GM12878 (cell line): Measurements from ENCODE around the gene EGFL8. TPM values are rescaled to one million over a fixed set of nuclear protein-coding genes. Genes with fewer than 3 reads are reported as not detected.
A peak's percentile ranks its signal among the peaks of the same experiment; 100 is the strongest.

Source experiments
- ATAC-seq: fragments of 200-7000 bp; cut with Tn5 transposase; 3 replicates; pipeline ENCODE4 v1.9.1; 2020; ENCODE audit warnings: mild to moderate bottlenecking, moderate library complexity
- BruUV-seq: library from RNA; stranded (reverse); fragments of 400-500 nt; replicated peaks from 2 replicates; lab custom pipeline; 2021; lab: Mats Ljungman, UMichigan
- CTCF ChIA-PET: fragments of 300-600 bp; sonication (Branson Sonifier 250); formaldehyde crosslinking; extraction: SDS; loops from one replicate; lab custom pipeline; 2021; ENCODE audit warnings: inconsistent platforms; lab: Yijun Ruan, JAX
- POLR2A ChIA-PET: fragments of 350-600 bp; formaldehyde crosslinking; extraction: SDS; loops from one replicate; lab custom pipeline; 2021; ENCODE audit warnings: inconsistent platforms; lab: Charles Lee
- RAD21 ChIA-PET: fragments of 300-600 bp; sonication (Branson Sonifier 250); formaldehyde crosslinking; loops from one replicate; lab custom pipeline; 2023; ENCODE audit warnings: antibody characterized with exemption; ENCODE audit not compliant: unreplicated experiment; lab: Charles Lee
- SMC1A ChIA-PET: fragments of 300-600 bp; sonication (Branson Sonifier 250); formaldehyde crosslinking; loops from one replicate; lab custom pipeline; 2023; ENCODE audit not compliant: unreplicated experiment, uncharacterized antibody; lab: Charles Lee
- DNase-seq: peaks from one replicate; pipeline ENCODE4 v3.0.0-alpha.2; 2011; ENCODE audit warnings: low read depth, low spot score
- FAIRE-seq: peaks from 3 replicates; lab custom pipeline; 2011; peaks lifted over from hg19 to GRCh38; lab: Jason Lieb, UNC
- H2AFZ ChIP-seq: 2 replicates; pipeline ENCODE4 v1.6.0; 2011; ENCODE audit warnings: low read depth, low read length, control low read depth; ENCODE audit not compliant: control insufficient read depth
- H3K27ac ChIP-seq: 2 replicates; pipeline ENCODE4 v1.5.1; 2011; ENCODE audit warnings: control low read depth; ENCODE audit not compliant: control insufficient read depth, insufficient read depth
- H3K27me3 ChIP-seq, 2 experiments: replicated peaks in 1 of 2; 2 replicates each; pipeline versions ENCODE4 v1.6.0 to v1.6.1; 2011; ENCODE audit warnings: low read length in 1 of 2; ENCODE audit not compliant: control insufficient read depth in 2 of 2, insufficient read depth in 2 of 2
- H3K36me3 ChIP-seq, 2 experiments: 2 replicates each; pipeline ENCODE4 v1.5.1; 2011; ENCODE audit warnings: low read length in 1 of 2; ENCODE audit not compliant: control insufficient read depth in 2 of 2, insufficient read depth in 2 of 2
- H3K4me1 ChIP-seq: 2 replicates; pipeline ENCODE4 v1.6.1; 2011; ENCODE audit warnings: mild to moderate bottlenecking, low read length, moderate library complexity, mixed read lengths; ENCODE audit not compliant: control insufficient read depth, insufficient read depth
- H3K4me2 ChIP-seq: 2 replicates; pipeline ENCODE4 v1.6.0; 2011; ENCODE audit warnings: control low read depth; ENCODE audit not compliant: control insufficient read depth, insufficient read depth
- H3K4me3 ChIP-seq: fragments of 200-600 bp; sonication (generic); 2 replicates; pipeline ENCODE4 v1.5.1; 2016
- H3K79me2 ChIP-seq: 2 replicates; pipeline ENCODE4 v1.6.0; 2011; ENCODE audit warnings: low read length; ENCODE audit not compliant: control insufficient read depth, insufficient read depth
- H3K9ac ChIP-seq: 2 replicates; pipeline ENCODE4 v1.8.0; 2011; ENCODE audit warnings: low read length, control low read depth, mixed read lengths; ENCODE audit not compliant: control insufficient read depth, insufficient read depth
- H3K9me3 ChIP-seq: replicated peaks from 3 replicates; pipeline ENCODE4 v1.5.1; 2011; ENCODE audit warnings: mild to moderate bottlenecking, low read length; ENCODE audit not compliant: control insufficient read depth, insufficient read depth
- H4K20me1 ChIP-seq: 2 replicates; pipeline ENCODE4 v1.6.0; 2011; ENCODE audit not compliant: control insufficient read depth, insufficient read depth
- ATF3 ChIP-seq: IDR thresholded peaks from 2 replicates; pipeline ENCODE4 v1.6.1; 2011; ENCODE audit warnings: low read depth, mild to moderate bottlenecking, low read length, moderate library complexity, borderline replicate concordance; ENCODE audit errors: extremely low read depth
- BHLHE40 ChIP-seq, 2 experiments: fragments of 450-650 bp in 1 of 2; IDR thresholded peaks; 2 replicates each; pipeline ENCODE4 v1.6.1; 2011 to 2017; ENCODE audit warnings: low read depth in 2 of 2, borderline replicate concordance in 1 of 2, improper control_type of control experiment in 1 of 2, low read length in 1 of 2, mild to moderate bottlenecking in 1 of 2
- CBX5 ChIP-seq: sonication (generic); IDR thresholded peaks from 2 replicates; pipeline ENCODE4 v1.6.1; 2016; ENCODE audit warnings: low read depth, moderate library complexity, mild to moderate bottlenecking, inconsistent platforms
- EGR1 ChIP-seq, 2 experiments: IDR thresholded peaks; 1 replicate in 1 of 2; 2 replicates in 1 of 2; pipeline ENCODE4 v1.6.1; 2011 to 2012; ENCODE audit warnings: low read depth in 2 of 2, low read length in 2 of 2, borderline replicate concordance in 1 of 2, mild to moderate bottlenecking in 1 of 2, moderate library complexity in 1 of 2
- EP300 ChIP-seq, 2 experiments: fragments of 150-350 bp in 1 of 2; IDR thresholded peaks; 2 replicates each; pipeline ENCODE4 v1.6.1; 2011 to 2012; ENCODE audit warnings: low read depth in 2 of 2, low read length in 2 of 2, borderline replicate concordance in 1 of 2, improper control_type of control experiment in 1 of 2, inconsistent platforms in 1 of 2; ENCODE audit not compliant: control insufficient read depth in 1 of 2
- FOXK2 ChIP-seq: fragments of 450-650 bp; IDR thresholded peaks from 2 replicates; pipeline ENCODE4 v1.6.1; 2017; ENCODE audit warnings: mild to moderate bottlenecking, moderate library complexity
- IKZF1 ChIP-seq: fragments of 450-650 bp; conservative IDR thresholded peaks from 2 replicates; pipeline ENCODE4 v1.6.1; 2017; ENCODE audit warnings: antibody characterized with exemption, mild to moderate bottlenecking
- MEF2A ChIP-seq: IDR thresholded peaks from 2 replicates; pipeline ENCODE4 v1.6.1; 2011; ENCODE audit warnings: low read depth, mild to moderate bottlenecking, low read length, moderate library complexity; ENCODE audit not compliant: insufficient read depth
- POLR2A ChIP-seq: IDR thresholded peaks from 2 replicates; pipeline ENCODE4 v1.6.1; 2011; ENCODE audit warnings: low read depth, mild to moderate bottlenecking, low read length
- POU2F2 ChIP-seq: IDR thresholded peaks from 3 replicates; pipeline ENCODE4 v1.6.1; 2011; ENCODE audit warnings: low read depth, mild to moderate bottlenecking, low read length, borderline replicate concordance
- PRDM15 ChIP-seq: fragments of 450-650 bp; formaldehyde crosslinking; IDR thresholded peaks from 2 replicates; pipeline ENCODE4 v1.4.0; 2020; ENCODE audit warnings: mild to moderate bottlenecking, moderate library complexity
- RB1 ChIP-seq: fragments of 450-650 bp; formaldehyde crosslinking; IDR thresholded peaks from 2 replicates; pipeline ENCODE4 v1.6.1; 2017; ENCODE audit warnings: mild to moderate bottlenecking, borderline replicate concordance
- RELB ChIP-seq: fragments of 450-650 bp; IDR thresholded peaks from 2 replicates; pipeline ENCODE4 v1.6.1; 2017; ENCODE audit warnings: low read depth, mild to moderate bottlenecking, moderate library complexity
- SIN3A ChIP-seq: IDR thresholded peaks from 2 replicates; pipeline ENCODE4 v1.6.1; 2012; ENCODE audit warnings: low read depth, low read length, improper control_type of control experiment
- SMARCA5 ChIP-seq: fragments of 450-650 bp; IDR thresholded peaks from 2 replicates; pipeline ENCODE4 v1.6.1; 2017; ENCODE audit warnings: mild to moderate bottlenecking
- SPI1 ChIP-seq: IDR thresholded peaks from 2 replicates; pipeline ENCODE4 v1.6.1; 2011; ENCODE audit warnings: low read depth, mild to moderate bottlenecking, low read length, moderate library complexity, borderline replicate concordance; ENCODE audit not compliant: insufficient read depth
- ZSCAN29 ChIP-seq: fragments of 450-650 bp; IDR thresholded peaks from 2 replicates; pipeline ENCODE4 v1.6.1; 2017; ENCODE audit warnings: mild to moderate bottlenecking, moderate library complexity
- WGBS: methylation state at CpG from one replicate; pipeline ENCODE4 v1.1.6; 2016; ENCODE audit warnings: low lambda C conversion rate; ENCODE audit not compliant: insufficient replicate concordance, insufficient coverage; ENCODE audit errors: missing lambda C conversion rate; 5-methylcytosine and 5-hydroxymethylcytosine counted together
- in situ Hi-C: fragments of 300-500 bp; cut with MboI; formaldehyde crosslinking; loops from 9 replicates; pipeline ENCODE4 v1.14.3; 2018; ENCODE audit warnings: mixed read lengths
- intact Hi-C: fragments of 100-400 bp; cut with micrococcal nuclease; formaldehyde crosslinking; loops from one replicate; pipeline ENCODE4 v1.14.2; 2022; ENCODE audit not compliant: unreplicated experiment
- polyA plus RNA-seq, 11 experiments: library from polyadenylated mRNA; depleted of rRNA in 4 of 11; unstranded in 6 of 11; stranded (reverse) in 5 of 11; fragments of >200 nt; fragmentation: Nextera tagmentation in 4 of 11; fragmentation: Illumina TruSeq in 1 of 11; extraction: Ambion mirVana in 4 of 11; extraction: Trizol in 1 of 11; gene quantifications; 1 replicate in 1 of 11; 2 replicates in 10 of 11; pipeline versions ENCODE4 v1.2.1 to v1.2.3, GENCODE V29; 2011 to 2016; ENCODE audit warnings: inconsistent platforms in 2 of 11, missing spikeins in 2 of 11, low read depth in 1 of 11
- total RNA-seq, 4 experiments: library from RNA; depleted of rRNA in 3 of 4; stranded (reverse); fragments of >200 nt in 3 of 4; fragmentation: Illumina TruSeq in 1 of 4; extraction: Trizol in 1 of 4; gene quantifications; 2 replicates each; pipeline versions ENCODE4 v1.2.1 to v1.2.3, GENCODE V29; 2013 to 2021

Gene EGFL8
- total and polyA plus RNA-seq, 10 of the 15 experiments (the other 5 are each of a cell fraction or from before 2014, with no cell fraction given) = 0.07 to 3.5 (median 1.4) TPM

GRCh38 chr6:32177183-32177787 is 12.9 kb downstream of the EGFL8 start:
- Histone ChIP-seq H3K9me3 (no peaks in the 10 kb centered on the region), H3K36me3 (no peaks in the 10 kb centered on the region; a peak in 1 of 4 replicates), H3K27me3 (no peaks in the 10 kb centered on the region), H3K79me2 (peaks cover 22% of the 10 kb centered on the region), H3K4me2 (peak overlapping the region; percentile 65), H3K9ac (peak overlapping the region; percentile 62), H4K20me1 (no peaks in the 10 kb centered on the region), H3K27ac (peak overlapping the region; percentile 79), H3K4me3 (peak overlapping the region; percentile 64), H2AFZ (peak overlapping the region; percentile 78), H3K4me1 (peaks cover 10% of the 10 kb centered on the region)
- FAIRE-seq (no peak), ATAC-seq (peak; percentile 27), DNase-seq (no peak)
- intact Hi-C loops = loop anchor here (2.0 kb wide), 2 partner anchors 14 to 58 kb away; partner anchors contain the start of gene PBX2
- ChIA-PET CTCF (interaction anchor here (0.6 to 1.8 kb wide), 7 partner anchors 14 to 1287 kb away, joined by 3 to 6 read pairs (median 4); partner anchors contain the start of gene GPSM3), RAD21 (interaction anchor here (0.7 to 2.6 kb wide), 5 partner anchors 13 to 48 kb away, joined by 3 to 21 read pairs (median 5); partner anchors contain the start of genes ATF6B, GPSM3 and PBX2), SMC1A (interaction anchor here (1.0 to 4.2 kb wide), 5 partner anchors 14 to 350 kb away, joined by 3 to 41 read pairs (median 13); partner anchors contain the start of genes ATF6B, FKBPL, GPSM3 and HSPA1B), POLR2A (interaction anchor here (1.3 to 5.7 kb wide), 6 partner anchors 13 to 440 kb away, joined by 3 to 123 read pairs (median 20); partner anchors contain the start of genes ATF6B, FKBPL, GPSM3 and PBX2)
- WGBS = under 1% methylated on average over 20 of the region's 20 CpGs
- in situ Hi-C loops = no loop called here
- BruUV-seq = TSS peak; percentile 78
- peak; percentile 37 for TF ChIP-seq POLR2A
- TF ChIP-seq BHLHE40 (IDR thresholded peaks at IDR 0.05; ENCODE audit: borderline replicate concordance in 1 of 2, low read depth in 2 of 2, low read length in 1 of 2) = no peak
- no peak for TF ChIP-seq FOXK2
- no peak for TF ChIP-seq ATF3
- TF ChIP-seq SMARCA5 = peak; percentile 53; the same call in 1 of the 2 replicates
- TF ChIP-seq IKZF1 = peak; percentile 93
- TF ChIP-seq POU2F2 = no peak; the same call in 2 of the 3 replicates
- TF ChIP-seq PRDM15 (CRISPR knock-in tag) = no peak
- TF ChIP-seq ZSCAN29 = no peak
- peak; percentile 64; the same call in 1 of the 2 replicates for TF ChIP-seq RB1
- TF ChIP-seq SPI1 = no peak
- no peak for TF ChIP-seq CBX5
- TF ChIP-seq SIN3A = no peak
- TF ChIP-seq EP300 (IDR thresholded peaks at IDR 0.05; ENCODE audit: borderline replicate concordance in 1 of 2, control insufficient read depth in 1 of 2, low read depth in 2 of 2, low read length in 2 of 2) = peak in 1 of 2 experiments; percentile 22; a peak in 1 of 4 replicates
- TF ChIP-seq MEF2A = no peak
- peak; percentile 84 for TF ChIP-seq RELB
- TF ChIP-seq EGR1 (IDR thresholded peaks at IDR 0.05; ENCODE audit: borderline replicate concordance in 1 of 2, low read depth in 2 of 2, low read length in 2 of 2) = no peak
